KMS-11 (cell line): ENCODE results near the gene ESPNL.

Source experiments
- H2AFZ ChIP-seq: fragments of 200-600 bp; sonication (generic); 2 replicates; pipeline ENCODE4 v1.6.1; 2016; ENCODE audit warnings: antibody characterized with exemption, mixed run types, low read depth
- H3K27ac ChIP-seq: fragments of 200-600 bp; sonication (generic); 2 replicates; pipeline ENCODE4 v1.6.1; 2016; ENCODE audit warnings: mild to moderate bottlenecking, mixed run types
- H3K27me3 ChIP-seq: fragments of 200-600 bp; sonication (generic); 2 replicates; pipeline ENCODE4 v1.6.1; 2017; ENCODE audit warnings: mild to moderate bottlenecking, low read depth, mixed run types, moderate library complexity; ENCODE audit not compliant: insufficient read depth
- H3K36me3 ChIP-seq: fragments of 200-600 bp; sonication (generic); 2 replicates; pipeline ENCODE4 v1.6.1; 2017; ENCODE audit warnings: mild to moderate bottlenecking, mixed run types; ENCODE audit not compliant: insufficient read depth
- H3K4me1 ChIP-seq: fragments of 200-600 bp; sonication (generic); 2 replicates; pipeline ENCODE4 v1.6.1; 2016; ENCODE audit warnings: mild to moderate bottlenecking, low read depth, mixed run types; ENCODE audit not compliant: poor library complexity, severe bottlenecking
- H3K4me2 ChIP-seq: fragments of 200-600 bp; sonication (generic); 2 replicates; pipeline ENCODE4 v1.7.0; 2016; ENCODE audit warnings: mild to moderate bottlenecking, mixed run types
- H3K4me3 ChIP-seq: fragments of 200-600 bp; sonication (generic); IDR thresholded peaks from 2 replicates; pipeline ENCODE4 v1.6.1; 2017; ENCODE audit warnings: low read depth, low read length, mixed read lengths; ENCODE audit not compliant: insufficient read depth
- H3K79me2 ChIP-seq: fragments of 200-600 bp; sonication (generic); 2 replicates; pipeline ENCODE4 v1.6.1; 2016; ENCODE audit warnings: low read depth, mixed run types; ENCODE audit not compliant: insufficient read depth
- H3K9ac ChIP-seq: fragments of 200-600 bp; sonication (generic); 2 replicates; pipeline ENCODE4 v1.6.1; 2016; ENCODE audit warnings: mild to moderate bottlenecking, mixed run types
- H4K20me1 ChIP-seq: fragments of 200-600 bp; sonication (generic); 2 replicates; pipeline ENCODE4 v1.6.1; 2016; ENCODE audit warnings: mild to moderate bottlenecking, mixed run types; ENCODE audit not compliant: insufficient read depth
- TF ChIP-seq, protein P1 (sequence below): fragments of 200-600 bp; sonication (generic); conservative IDR thresholded peaks from 2 replicates; pipeline ENCODE4 v1.6.1; 2017; ENCODE audit warnings: low read depth, mild to moderate bottlenecking, antibody characterized with exemption, low read length, moderate library complexity, mixed read lengths

Gene ESPNL

DNA sequence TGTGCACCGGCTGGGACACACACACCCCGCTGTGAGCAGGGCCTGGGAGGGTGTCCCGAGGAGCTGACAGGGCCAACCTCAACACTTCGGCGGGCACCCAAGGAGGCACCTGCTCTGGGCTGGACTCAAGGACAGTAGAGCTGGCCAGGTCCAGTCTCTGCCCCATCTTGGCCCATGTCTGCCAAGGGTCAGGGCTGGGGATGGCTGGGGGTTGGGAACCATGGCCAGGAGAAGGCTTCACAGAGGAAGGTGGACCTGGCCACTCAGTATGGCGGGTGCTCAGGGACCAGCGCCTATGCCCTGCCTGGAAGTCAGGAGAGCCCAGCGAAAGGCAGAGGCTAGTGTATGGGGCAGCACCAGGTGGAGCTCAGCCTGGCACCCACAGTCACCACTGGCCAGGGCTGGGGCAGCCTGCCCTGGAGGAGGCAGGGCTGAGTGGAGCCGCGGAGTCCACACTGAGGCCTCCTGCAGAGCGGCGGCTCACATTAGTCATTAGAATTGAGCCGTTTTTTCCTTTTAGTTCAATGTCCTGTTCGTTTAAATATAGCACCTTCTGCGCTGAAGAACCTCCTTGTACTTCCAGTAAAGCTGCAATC lies 62.8 kb downstream of the ESPNL start:
- Histone ChIP-seq H3K79me2 (no peaks in the 10 kb centered on the region), H3K9ac (no peak overlapping the region), H3K4me2 (no peak overlapping the region), H4K20me1 (no peaks in the 10 kb centered on the region), H3K4me1 (no peaks in the 10 kb centered on the region), H3K4me3 (no peak overlapping the region), H3K27ac (no peak overlapping the region), H3K27me3 (no peaks in the 10 kb centered on the region), H2AFZ (no peak overlapping the region), H3K36me3 (no peaks in the 10 kb centered on the region)
- TF ChIP-seq, protein P1, sequence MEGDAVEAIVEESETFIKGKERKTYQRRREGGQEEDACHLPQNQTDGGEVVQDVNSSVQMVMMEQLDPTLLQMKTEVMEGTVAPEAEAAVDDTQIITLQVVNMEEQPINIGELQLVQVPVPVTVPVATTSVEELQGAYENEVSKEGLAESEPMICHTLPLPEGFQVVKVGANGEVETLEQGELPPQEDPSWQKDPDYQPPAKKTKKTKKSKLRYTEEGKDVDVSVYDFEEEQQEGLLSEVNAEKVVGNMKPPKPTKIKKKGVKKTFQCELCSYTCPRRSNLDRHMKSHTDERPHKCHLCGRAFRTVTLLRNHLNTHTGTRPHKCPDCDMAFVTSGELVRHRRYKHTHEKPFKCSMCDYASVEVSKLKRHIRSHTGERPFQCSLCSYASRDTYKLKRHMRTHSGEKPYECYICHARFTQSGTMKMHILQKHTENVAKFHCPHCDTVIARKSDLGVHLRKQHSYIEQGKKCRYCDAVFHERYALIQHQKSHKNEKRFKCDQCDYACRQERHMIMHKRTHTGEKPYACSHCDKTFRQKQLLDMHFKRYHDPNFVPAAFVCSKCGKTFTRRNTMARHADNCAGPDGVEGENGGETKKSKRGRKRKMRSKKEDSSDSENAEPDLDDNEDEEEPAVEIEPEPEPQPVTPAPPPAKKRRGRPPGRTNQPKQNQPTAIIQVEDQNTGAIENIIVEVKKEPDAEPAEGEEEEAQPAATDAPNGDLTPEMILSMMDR = no peak

GRCh38 chr2:238163481-238164198 lies 63.5 kb downstream of the ESPNL start:
- TF ChIP-seq, protein P1 = no peak
- H3K36me3 ChIP-seq = no peaks in the 10 kb centered on the region
- H4K20me1 ChIP-seq = no peaks in the 10 kb centered on the region
- no peak overlapping the region for H3K27ac ChIP-seq
- H3K27me3 ChIP-seq = no peaks in the 10 kb centered on the region
- H3K9ac ChIP-seq = no peak overlapping the region
- no peaks in the 10 kb centered on the region for H3K4me1 ChIP-seq
- no peaks in the 10 kb centered on the region for H3K79me2 ChIP-seq
- H3K4me2 ChIP-seq = no peak overlapping the region
- H3K4me3 ChIP-seq = no peak overlapping the region
- no peak overlapping the region for H2AFZ ChIP-seq

DNA sequence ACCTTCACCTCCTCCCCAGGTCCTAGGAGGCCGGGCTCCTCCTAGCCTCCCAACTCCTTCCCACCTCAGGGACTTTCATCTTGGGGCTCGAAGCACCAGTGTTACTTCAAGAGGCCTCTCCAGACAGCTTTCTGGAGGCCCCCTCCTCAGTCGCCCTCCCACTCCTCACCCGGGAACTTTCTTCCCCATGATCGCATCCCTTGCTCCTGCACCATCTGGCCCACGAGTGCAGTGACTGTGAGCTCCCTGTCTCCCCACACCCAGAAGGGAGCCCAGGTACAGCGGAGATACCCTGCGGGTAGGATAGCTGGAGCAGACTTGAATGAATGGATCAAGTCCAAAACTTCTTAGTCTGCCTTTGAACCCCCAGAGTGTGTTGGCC lies 64.8 kb downstream of the ESPNL start:
- no peaks in the 10 kb centered on the region for H4K20me1 ChIP-seq
- TF ChIP-seq, protein P1 = no peak
- H2AFZ ChIP-seq = no peak overlapping the region
- no peak overlapping the region for H3K27ac ChIP-seq
- no peaks in the 10 kb centered on the region for H3K36me3 ChIP-seq
- no peaks in the 10 kb centered on the region for H3K27me3 ChIP-seq
- H3K9ac ChIP-seq = no peak overlapping the region
- H3K4me3 ChIP-seq = no peak overlapping the region
- H3K4me1 ChIP-seq = no peaks in the 10 kb centered on the region
- no peak overlapping the region for H3K4me2 ChIP-seq
- no peaks in the 10 kb centered on the region for H3K79me2 ChIP-seq

DNA sequence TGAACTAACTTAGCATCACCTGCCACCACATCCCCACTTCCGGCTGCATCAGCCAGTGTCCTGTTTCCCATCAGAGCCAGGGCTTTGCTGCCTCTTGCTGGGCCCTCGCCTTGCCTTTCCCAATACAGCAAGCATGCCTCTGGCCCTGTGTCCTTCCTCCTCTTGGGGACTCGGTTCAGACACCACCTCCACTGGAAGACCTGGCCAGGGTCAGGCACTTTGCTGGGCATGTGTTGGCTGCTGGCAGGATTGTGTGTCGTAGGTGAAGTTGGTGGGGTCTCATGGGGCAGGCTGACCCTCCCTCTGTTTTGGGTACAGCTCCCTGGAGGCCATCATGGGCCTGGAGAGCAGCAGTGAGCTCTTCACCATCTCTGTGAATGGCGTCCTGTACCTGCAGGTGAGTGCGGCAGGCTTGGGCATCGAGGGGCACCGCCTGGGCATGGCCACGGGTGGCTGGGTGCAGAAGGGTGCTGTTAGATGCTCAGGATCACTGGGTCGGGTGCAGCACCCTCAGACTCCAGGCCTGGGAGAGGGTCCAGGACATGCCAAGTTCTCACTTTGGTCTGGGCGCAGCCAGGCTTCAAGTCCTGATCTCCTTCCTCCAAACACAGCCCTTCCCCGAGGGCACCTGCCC lies 65.3 kb downstream of the ESPNL start:
- H3K9ac ChIP-seq = no peak overlapping the region

More for the DNA sequence above, 65.3 kb downstream of the ESPNL start:
- Histone ChIP-seq H3K27ac (no peak overlapping the region), H3K36me3 (no peaks in the 10 kb centered on the region), H3K27me3 (no peaks in the 10 kb centered on the region), H3K4me1 (peaks cover 1% of the 10 kb centered on the region), H2AFZ (no peak overlapping the region), H4K20me1 (no peaks in the 10 kb centered on the region), H3K4me3 (no peak overlapping the region), H3K79me2 (no peaks in the 10 kb centered on the region), H3K4me2 (no peak overlapping the region)
- TF ChIP-seq, protein P1 = no peak
